Measurements from ENCODE around the gene RIT2.

RIT2 gene

DNA sequence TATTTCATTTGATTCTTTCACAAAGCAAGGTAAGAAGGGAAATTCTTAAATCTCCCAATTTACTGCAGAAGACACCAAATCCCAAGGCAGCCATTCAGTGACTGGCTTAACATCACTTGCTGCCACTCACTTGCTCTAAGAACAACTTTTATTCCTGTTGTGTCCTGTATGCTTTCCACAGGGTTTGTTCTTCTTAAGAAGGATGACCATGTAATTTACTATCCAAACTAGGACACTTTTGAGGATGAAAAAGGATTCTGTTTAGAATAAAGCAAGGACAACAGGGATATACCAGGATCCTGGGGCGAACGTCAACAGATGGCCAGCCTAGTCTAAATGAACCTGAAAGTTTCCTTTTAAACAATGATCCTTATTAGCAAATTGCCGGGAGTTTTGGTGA is 34.8 kb downstream of the RIT2 start:
- DNase-seq: no peak

GRCh38 chr18:43079422-43079821 is 36.1 kb downstream of the RIT2 start:
- DNase-seq: no peak

DNA sequence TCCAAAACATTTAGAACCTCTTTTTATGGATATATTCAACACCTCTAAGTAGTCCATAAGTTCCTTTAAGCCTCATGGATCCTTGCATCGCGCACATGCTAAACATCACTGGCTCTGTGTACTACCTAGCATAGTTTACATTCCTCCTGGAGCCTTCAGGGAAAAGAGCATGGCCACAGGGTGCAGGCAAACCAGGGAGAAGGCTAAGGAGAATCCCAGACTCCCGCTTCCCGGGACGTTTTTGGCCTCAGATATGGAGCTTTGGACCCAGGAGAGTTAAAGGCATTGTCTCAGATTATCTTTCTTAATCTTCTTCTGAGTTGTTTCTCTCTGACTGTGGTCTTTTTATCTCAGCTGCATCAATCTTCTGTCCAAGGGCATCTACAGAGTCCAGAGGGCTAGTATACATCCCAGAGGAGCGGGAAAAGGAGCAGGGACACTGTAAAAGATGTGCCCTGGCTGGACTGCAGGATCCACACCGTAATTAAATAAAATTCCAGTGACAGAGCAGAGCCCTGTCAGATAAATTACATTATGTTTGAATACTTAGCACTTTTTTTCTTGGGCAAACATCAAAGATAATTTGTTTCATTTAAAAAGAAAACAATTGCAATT is 36.9 kb downstream of the RIT2 start:
- no peak for DNase-seq

DNA sequence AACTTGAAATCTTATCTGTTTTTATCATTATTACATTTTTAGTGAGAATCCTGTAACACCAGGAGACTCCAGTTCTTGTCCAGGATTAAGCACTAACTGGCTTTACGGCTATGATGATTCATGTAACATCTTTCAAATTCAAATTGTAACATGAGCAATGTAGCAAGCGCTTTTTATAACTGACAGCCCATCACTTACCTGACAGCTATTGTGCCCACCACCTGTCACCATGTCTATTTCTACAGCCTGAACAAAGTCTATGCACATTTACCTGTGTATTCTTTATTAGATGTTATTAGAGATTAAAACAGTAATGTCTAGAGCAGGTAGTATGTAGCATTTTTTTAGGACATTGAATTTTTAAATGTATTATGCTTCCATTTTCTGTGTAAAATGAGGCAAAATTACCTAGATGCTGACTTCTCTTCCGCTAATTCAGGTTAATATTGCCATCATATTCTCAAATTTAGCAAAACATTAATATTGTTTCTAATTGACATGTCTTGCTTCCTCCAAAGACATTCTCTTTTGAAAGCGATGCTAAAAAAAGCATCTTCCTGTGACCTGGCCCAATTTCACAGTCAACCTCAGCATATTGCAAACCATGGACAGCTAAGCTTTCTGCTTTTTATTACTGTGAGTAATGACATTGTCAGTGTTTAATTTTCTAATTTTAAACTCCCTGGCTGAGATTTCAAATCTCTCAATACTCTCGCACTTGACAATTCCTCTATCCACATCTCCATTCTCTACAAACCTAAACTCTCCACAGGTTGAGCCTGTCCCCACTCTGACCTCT is 37.8 kb downstream of the RIT2 start:
- no peak for DNase-seq

DNA sequence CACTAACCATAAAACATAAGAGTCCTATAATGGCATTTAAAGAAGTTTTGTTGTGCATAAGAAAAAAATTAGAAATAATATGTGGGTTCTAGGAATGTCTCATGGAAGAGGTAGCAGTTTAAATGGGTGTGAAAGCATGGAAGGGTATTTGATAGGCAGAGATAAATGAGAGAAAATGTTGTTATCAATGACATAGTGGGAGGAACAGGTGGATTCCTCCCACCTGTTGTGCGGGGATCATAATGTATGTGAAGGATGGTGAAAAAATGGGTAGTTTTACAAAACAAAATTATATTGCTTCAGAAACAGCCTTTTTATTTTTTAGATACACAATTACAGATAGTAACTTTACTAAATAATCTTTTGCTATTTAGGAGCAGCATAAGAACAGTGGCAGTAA is 41.7 kb downstream of the RIT2 start:
- no peak for DNase-seq

- DNase-seq: no peak
Observed at GRCh38 chr18:43068781-43069180, 46.7 kb downstream of the RIT2 start.

DNA sequence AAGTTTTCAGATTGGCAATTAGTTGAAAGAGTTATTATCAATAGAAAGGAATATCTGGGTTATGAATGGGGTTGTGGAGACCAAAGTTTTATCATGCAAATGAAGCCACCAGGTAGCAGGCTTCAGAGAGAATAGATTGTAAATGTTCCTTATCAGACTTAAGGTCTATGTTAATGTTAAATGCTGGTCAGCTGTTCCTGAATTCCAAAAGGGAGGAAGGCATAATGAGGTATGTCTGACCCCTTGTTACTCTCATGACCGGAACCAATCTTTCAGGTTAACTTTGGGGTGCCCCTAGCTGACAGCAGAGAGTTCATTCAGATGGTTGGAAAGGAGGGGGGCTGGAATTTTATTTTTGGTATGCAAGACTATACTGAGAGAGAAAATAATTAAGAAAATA is 47.9 kb downstream of the RIT2 start:
- DNase-seq: no peak

DNA sequence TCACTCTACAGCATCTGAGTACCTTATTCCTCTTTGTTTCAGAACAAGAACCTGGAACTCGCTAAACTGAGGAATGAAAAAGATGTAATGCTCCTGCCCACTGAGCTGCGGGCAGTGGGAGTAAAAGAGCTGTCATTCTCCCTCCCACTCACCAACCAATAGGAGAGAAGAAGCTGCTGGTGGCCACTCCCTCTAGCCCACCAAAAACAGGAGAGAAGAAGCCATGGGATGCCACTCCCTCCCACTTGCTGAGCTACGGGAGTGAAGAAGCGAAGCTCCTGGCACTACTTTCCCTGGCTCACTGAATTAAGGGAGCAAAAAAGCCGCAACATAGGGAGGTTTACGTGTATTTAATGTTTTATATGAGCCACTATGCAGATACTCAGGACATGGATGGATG is 53.7 kb downstream of the RIT2 start:
- DNase-seq: no peak

DNA sequence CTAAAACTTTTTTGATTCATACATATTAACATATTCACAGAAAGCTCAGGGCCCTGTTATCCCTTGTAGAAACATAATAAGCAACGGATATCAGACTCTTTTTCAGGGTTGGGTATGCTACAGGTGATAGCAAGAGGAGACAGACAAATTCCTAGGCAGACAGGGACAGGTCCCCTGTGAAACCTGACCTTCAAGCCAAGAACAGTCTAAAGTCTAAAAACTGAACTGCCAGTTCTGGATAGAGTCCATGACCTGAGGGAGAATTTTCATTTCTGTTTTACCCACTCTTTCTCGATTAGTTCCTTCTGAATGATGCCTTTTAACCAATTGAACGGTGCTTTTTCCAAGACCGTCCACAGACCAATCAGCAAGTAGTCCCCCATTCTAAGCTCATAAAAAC is 54.2 kb downstream of the RIT2 start:
- DNase-seq: no peak

DNA sequence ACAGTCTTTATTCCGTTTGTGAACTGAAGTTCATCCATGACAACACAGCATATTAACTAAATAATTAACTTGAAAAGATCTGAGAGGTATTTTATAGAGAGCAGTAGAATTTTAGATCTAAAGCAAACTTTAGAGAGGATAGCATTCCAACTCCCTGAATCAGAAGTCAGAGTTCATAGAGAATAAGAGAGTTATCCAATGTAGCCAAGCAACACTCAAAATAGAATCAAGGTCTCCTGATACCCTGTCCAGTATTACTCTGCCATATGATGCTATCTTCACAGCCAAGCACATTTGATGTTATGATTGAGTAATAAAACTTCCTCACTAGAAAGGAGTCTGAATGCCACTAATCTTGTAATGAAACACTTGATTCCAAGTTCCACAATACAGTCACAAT is 55.5 kb downstream of the RIT2 start:
- DNase-seq: no peak

DNA sequence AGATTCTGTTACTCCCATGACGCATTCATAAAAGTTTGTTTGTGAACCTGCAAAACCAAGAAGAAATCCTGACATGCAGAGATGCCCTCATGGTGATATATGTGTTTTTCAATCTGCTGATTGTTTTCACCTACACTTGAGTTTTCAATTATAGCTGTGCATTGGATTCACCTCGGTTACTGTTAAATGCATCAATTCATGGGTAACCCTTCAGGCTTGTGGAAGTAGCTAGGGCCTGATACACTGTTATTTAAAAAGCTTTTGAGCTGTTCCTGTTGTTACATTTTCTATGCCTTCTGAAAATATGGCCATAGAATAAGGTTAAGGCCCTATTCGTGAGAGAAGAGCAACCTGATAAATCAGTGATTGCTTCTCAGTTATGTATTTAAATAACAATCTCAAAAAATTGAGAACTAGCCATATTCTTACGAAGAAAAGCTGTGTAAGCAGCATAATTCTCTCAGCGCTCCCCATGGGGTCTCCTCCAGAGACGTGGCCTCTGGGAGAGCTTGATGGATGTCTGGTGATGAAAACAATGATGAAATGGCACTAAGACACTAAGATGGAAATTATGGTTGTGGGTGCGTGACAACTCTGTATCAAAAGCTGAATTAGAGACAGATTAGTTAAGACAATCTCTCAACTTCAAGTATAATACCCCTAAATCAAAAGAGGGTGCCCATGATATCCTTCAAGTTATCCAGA is 60.5 kb downstream of the RIT2 start:
- DNase-seq: no peak

- no peak for DNase-seq
Observed at GRCh38 chr18:43049021-43049420, 66.5 kb downstream of the RIT2 start.

- no peak for DNase-seq
Observed at GRCh38 chr18:43046322-43046721, 69.2 kb downstream of the RIT2 start.

- no peak for DNase-seq
Observed at GRCh38 chr18:43043626-43044025, 71.9 kb downstream of the RIT2 start.

DNA sequence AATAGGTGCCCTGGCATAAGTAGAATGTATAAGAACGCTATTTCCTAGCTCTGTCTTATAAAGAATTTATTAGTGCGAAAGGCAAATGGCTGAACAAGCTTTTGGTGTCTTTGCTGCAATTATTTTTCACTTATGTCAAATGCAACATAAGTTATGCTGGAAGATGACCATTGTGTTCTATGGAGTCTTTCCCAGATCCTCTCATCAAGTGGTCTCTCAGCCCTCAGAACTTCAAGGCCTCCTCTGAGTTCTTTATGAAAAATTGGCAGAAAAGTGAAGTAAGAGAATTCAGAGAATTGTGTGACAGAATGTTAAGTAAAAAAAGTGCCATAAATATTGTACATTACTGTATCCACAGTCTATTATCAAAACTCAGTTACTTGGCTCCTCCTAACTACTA is 75.2 kb downstream of the RIT2 start:
- no peak for DNase-seq

- no peak for DNase-seq
Observed at GRCh38 chr18:43034683-43035500, 80.6 kb downstream of the RIT2 start.

DNA sequence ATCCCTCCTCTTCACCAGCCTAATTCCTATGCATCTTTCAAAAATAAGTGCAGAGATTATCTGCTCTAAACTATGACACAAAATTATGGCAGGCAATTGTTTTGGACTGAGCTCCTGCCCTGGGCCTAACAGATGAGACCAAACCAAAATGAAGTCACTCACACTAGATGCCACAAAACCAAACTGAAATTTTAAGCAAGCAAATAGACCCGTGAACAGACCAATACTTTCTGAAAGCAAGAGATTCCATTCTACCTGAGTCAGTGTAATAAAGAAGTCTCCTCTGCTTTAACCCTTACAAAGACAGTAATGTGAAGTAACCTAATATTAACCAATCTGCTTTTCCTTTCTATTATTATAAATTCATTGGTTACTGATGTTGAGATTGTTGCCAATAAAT is 84.3 kb downstream of the RIT2 start:
- no peak for DNase-seq

DNA sequence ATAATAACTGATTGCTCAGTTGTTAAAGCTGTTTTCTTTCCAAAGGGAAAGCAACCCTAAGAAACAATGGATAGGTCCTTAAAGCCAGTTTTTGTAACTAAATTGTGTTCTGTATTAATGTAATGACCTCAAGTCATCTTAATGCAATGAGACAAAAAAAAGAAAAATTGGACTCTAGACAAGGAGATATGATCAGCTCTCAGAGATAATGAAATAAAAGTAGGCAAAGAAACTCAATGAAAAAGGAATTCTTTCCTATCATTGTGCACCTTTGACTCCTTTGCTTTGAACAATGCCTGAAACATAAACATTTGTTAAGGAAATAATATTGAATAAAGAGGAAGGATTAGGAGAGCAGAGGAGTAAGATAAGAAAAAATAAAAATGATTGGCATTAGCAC is 86.1 kb downstream of the RIT2 start:
- no peak for DNase-seq

DNA sequence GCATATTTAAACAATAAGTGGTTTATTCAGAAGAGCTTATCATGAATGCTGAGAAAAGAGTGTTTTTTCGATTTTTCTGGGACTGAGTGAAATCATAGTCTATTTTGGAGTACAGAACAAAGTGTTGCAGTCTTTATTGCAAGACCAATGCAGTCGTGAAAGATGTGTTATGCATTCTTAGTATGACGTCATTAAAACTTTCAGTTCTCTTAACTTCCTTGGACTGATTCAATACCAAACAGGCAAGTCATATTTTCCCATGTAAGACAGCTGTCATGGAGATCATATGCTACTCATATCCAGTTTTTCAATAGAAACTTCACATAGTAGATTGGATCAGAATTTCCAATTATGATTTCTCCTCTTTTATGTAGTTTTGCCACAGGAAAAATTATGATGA is 92.6 kb downstream of the RIT2 start:
- no peak for DNase-seq

GRCh38 chr18:43017622-43018021 is 97.9 kb downstream of the RIT2 start:
- DNase-seq: no peak

DNA sequence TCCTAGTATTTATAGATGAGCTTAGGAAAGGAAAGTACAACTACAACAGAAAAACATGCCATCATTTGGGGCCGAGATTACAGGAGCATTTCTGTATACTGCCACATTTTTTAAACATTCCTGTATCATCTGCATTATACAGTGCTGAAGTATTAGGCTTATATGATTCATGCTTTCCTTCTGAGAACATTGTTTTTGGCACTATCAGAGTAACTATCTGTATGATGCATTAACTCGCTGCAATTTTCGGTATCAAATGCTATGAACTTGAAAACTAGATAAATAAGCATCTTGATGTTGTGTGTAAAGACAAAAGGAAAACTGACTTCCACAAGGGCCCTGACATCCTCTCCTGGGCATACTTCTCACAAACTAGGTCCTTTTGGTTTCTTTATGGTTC is 102.0 kb downstream of the RIT2 start:
- no peak for DNase-seq

GRCh38 chr18:43012951-43013350 is 102.5 kb downstream of the RIT2 start:
- no peak for DNase-seq

DNA sequence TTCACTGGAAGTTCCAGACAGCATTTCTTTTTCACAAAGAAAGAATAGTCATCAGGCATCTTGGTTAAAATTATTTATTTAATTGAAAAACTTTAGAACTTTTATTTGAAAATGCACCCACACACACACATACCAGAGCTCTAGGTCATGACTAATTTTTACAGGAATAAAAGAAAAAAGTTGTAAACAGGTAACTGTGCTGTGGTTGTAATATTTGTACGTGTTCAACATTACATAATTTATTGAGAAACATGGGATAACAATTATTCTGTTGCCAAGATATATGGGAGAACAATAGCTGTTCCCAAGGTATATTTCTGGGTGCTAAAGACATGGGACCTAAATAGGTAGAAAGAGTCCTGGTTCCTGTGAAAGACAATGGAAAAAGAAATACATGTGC is 104.9 kb downstream of the RIT2 start:
- DNase-seq: no peak

All from activated gamma-delta T cell (primary cell).